ENCODE measurements around the gene MAN1C1. TPM values are rescaled to one million over a fixed set of nuclear protein-coding genes. Genes with fewer than 3 reads are reported as not detected.

Gene MAN1C1
- polyA plus RNA-seq, 1 donor from 2014 or later = 1.3 TPM

DNA sequence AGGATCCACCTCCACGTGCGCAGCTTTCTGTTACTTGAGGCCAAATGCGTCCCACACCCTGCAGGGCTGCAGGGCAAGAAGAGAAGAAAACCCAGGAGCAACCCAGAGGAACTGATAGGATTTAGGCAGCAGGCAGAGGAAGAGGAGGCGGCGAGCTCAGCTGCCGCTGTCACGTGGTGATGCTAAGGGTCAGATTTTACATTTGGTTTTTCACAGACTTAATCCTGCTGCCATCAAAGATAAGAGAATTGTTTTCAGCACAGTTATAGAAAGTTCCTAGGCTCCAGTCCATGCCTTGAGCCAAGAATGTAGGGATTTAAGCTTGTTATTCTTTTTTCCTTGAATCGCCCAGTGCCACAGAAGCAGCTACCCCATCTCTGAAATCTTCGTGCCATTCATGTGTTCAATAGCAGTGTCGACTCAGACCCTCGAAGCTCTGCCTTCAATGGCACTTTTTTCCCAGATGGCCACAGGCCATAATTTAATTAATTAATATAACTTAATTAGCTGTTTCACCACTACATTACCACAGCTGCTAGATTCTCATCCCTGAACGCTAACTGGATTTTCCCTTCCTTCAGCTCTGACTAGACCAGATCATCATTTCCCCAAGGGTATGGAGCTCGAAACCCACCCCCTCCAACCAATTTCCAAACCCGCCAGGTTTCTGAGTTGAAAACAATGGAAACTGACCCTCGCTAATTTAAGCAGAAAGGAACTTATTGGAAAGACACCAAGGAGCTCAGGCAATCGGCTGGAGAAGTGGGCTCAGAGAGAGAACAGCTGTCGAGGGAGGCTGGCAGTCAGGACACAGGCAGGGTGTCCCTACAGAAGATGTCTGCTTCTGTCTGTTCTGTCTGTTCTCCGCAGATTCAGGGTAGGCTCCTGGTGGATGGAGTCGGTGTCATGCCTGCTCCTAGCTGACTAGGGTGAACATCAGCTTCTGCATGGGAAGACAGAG lies 37.0 kb upstream of the MAN1C1 start:
- H3K79me2 ChIP-seq (replicated peaks; ENCODE audit: insufficient read depth, low read length) = no peaks in the 10 kb centered on the region
- H3K9me3 ChIP-seq (ENCODE audit: low read length) = no peaks in the 10 kb centered on the region
- H3F3A ChIP-seq (ENCODE audit: insufficient read depth, low read length, poor library complexity, severe bottlenecking) = no peaks in the 10 kb centered on the region
- no peaks in the 10 kb centered on the region for H3K9me2 ChIP-seq (ENCODE audit: insufficient read depth, low read length)
- no peak overlapping the region for H3K4me2 ChIP-seq (ENCODE audit: low read length)
- no peak overlapping the region for H3K4me3 ChIP-seq (ENCODE audit: low read length)
- TF ChIP-seq EZH2 (IDR thresholded peaks at IDR 0.05; ENCODE audit: borderline replicate concordance, insufficient read depth, low read length, poor library complexity, severe bottlenecking) (no peak), TAF1 (IDR thresholded peaks at IDR 0.05; ENCODE audit: low read depth) (no peak), EP300 (conservative IDR thresholded peaks at IDR 0.05; ENCODE audit: poor library complexity, severe bottlenecking) (no peak), MXI1 (conservative IDR thresholded peaks at IDR 0.05; ENCODE audit: poor library complexity, severe bottlenecking) (no peak), RAD21 (conservative IDR thresholded peaks at IDR 0.05) (no peak), SMC3 (conservative IDR thresholded peaks at IDR 0.05; ENCODE audit: poor library complexity) (no peak), POLR2AphosphoS5 (IDR thresholded peaks at IDR 0.05) (no peak)
- TF ChIP-seq, protein P1, sequence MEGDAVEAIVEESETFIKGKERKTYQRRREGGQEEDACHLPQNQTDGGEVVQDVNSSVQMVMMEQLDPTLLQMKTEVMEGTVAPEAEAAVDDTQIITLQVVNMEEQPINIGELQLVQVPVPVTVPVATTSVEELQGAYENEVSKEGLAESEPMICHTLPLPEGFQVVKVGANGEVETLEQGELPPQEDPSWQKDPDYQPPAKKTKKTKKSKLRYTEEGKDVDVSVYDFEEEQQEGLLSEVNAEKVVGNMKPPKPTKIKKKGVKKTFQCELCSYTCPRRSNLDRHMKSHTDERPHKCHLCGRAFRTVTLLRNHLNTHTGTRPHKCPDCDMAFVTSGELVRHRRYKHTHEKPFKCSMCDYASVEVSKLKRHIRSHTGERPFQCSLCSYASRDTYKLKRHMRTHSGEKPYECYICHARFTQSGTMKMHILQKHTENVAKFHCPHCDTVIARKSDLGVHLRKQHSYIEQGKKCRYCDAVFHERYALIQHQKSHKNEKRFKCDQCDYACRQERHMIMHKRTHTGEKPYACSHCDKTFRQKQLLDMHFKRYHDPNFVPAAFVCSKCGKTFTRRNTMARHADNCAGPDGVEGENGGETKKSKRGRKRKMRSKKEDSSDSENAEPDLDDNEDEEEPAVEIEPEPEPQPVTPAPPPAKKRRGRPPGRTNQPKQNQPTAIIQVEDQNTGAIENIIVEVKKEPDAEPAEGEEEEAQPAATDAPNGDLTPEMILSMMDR (IDR thresholded peaks at IDR 0.05; ENCODE audit: poor library complexity, severe bottlenecking) = no peak
- TF ChIP-seq, protein P2, sequence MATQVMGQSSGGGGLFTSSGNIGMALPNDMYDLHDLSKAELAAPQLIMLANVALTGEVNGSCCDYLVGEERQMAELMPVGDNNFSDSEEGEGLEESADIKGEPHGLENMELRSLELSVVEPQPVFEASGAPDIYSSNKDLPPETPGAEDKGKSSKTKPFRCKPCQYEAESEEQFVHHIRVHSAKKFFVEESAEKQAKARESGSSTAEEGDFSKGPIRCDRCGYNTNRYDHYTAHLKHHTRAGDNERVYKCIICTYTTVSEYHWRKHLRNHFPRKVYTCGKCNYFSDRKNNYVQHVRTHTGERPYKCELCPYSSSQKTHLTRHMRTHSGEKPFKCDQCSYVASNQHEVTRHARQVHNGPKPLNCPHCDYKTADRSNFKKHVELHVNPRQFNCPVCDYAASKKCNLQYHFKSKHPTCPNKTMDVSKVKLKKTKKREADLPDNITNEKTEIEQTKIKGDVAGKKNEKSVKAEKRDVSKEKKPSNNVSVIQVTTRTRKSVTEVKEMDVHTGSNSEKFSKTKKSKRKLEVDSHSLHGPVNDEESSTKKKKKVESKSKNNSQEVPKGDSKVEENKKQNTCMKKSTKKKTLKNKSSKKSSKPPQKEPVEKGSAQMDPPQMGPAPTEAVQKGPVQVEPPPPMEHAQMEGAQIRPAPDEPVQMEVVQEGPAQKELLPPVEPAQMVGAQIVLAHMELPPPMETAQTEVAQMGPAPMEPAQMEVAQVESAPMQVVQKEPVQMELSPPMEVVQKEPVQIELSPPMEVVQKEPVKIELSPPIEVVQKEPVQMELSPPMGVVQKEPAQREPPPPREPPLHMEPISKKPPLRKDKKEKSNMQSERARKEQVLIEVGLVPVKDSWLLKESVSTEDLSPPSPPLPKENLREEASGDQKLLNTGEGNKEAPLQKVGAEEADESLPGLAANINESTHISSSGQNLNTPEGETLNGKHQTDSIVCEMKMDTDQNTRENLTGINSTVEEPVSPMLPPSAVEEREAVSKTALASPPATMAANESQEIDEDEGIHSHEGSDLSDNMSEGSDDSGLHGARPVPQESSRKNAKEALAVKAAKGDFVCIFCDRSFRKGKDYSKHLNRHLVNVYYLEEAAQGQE (IDR thresholded peaks at IDR 0.05; ENCODE audit: borderline replicate concordance) = no peak
- H2AFZ ChIP-seq (ENCODE audit: low read depth, low read length) = no peak overlapping the region
- no peaks in the 10 kb centered on the region for H3K27me3 ChIP-seq (ENCODE audit: insufficient read depth, low read depth, low read length)
- H3K36me3 ChIP-seq (ENCODE audit: insufficient read depth, low read length) = no peaks in the 10 kb centered on the region
- no peak overlapping the region for H3K9ac ChIP-seq (ENCODE audit: low read length)
- no peaks in the 10 kb centered on the region for H4K20me1 ChIP-seq (ENCODE audit: insufficient read depth)
- no peak overlapping the region for H3K27ac ChIP-seq (ENCODE audit: low read length)

DNA sequence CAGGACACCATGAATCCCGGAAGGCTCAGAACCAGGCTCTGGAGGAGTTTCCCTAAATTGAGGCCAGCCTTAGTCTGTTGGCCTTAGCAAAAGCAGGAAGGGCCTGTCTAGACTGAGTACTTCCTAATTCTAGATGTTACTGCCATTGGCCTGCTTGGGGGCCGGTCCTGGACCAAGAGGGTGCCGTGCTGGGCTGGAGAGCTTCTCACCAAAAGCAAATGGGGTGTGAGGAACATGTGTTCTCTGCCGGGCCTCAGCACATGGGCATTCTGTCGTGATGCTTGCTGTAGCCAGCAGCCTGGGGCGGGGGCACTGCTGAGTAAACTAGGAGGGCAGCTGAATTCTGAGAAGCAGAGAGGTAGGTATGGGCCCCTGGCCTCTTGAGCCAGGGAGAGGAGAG lies 35.7 kb upstream of the MAN1C1 start:
- Histone ChIP-seq H3K4me2 (ENCODE audit: low read length) (no peak overlapping the region), H3K9ac (ENCODE audit: low read length) (no peak overlapping the region), H3K36me3 (ENCODE audit: insufficient read depth, low read length) (no peaks in the 10 kb centered on the region), H3K27me3 (ENCODE audit: insufficient read depth, low read depth, low read length) (no peaks in the 10 kb centered on the region), H4K20me1 (ENCODE audit: insufficient read depth) (no peaks in the 10 kb centered on the region), H3K9me2 (ENCODE audit: insufficient read depth, low read length) (no peaks in the 10 kb centered on the region), H3K79me2 (replicated peaks; ENCODE audit: insufficient read depth, low read length) (no peaks in the 10 kb centered on the region), H2AFZ (ENCODE audit: low read depth, low read length) (no peak overlapping the region), H3F3A (ENCODE audit: insufficient read depth, low read length, poor library complexity, severe bottlenecking) (no peaks in the 10 kb centered on the region), H3K9me3 (ENCODE audit: low read length) (no peaks in the 10 kb centered on the region), H3K4me3 (ENCODE audit: low read length) (no peak overlapping the region), H3K27ac (ENCODE audit: low read length) (no peak overlapping the region)
- TF ChIP-seq, protein P1 (IDR thresholded peaks at IDR 0.05; ENCODE audit: poor library complexity, severe bottlenecking) = no peak
- TF ChIP-seq TAF1 (IDR thresholded peaks at IDR 0.05; ENCODE audit: low read depth) (no peak), RAD21 (conservative IDR thresholded peaks at IDR 0.05) (no peak), EZH2 (IDR thresholded peaks at IDR 0.05; ENCODE audit: borderline replicate concordance, insufficient read depth, low read length, poor library complexity, severe bottlenecking) (no peak), POLR2AphosphoS5 (IDR thresholded peaks at IDR 0.05) (no peak), SMC3 (conservative IDR thresholded peaks at IDR 0.05; ENCODE audit: poor library complexity) (no peak), MXI1 (conservative IDR thresholded peaks at IDR 0.05; ENCODE audit: poor library complexity, severe bottlenecking) (no peak), EP300 (conservative IDR thresholded peaks at IDR 0.05; ENCODE audit: poor library complexity, severe bottlenecking) (no peak)
- TF ChIP-seq, protein P2 (IDR thresholded peaks at IDR 0.05; ENCODE audit: borderline replicate concordance) = no peak
